Neutrophil (primary cell): ENCODE data around the gene C2CD2.

Experiments used
- H3K27ac ChIP-seq: fragments of 200-600 bp; sonication (generic); 2 replicates; pipeline ENCODE4 v1.5.1; 2016; ENCODE audit warnings: mild to moderate bottlenecking, moderate library complexity
- H3K27me3 ChIP-seq: fragments of 200-600 bp; sonication (generic); 2 replicates; pipeline ENCODE4 v1.6.0; 2016; ENCODE audit warnings: mild to moderate bottlenecking
- H3K36me3 ChIP-seq: fragments of 200-600 bp; sonication (generic); 2 replicates; pipeline ENCODE4 v1.5.1; 2017
- H3K4me1 ChIP-seq, 2 experiments: fragments of 200-600 bp in 1 of 2; sonication (generic) in 1 of 2; 1 replicate in 1 of 2; 2 replicates in 1 of 2; pipeline versions ENCODE4 v1.5.1 to v1.6.1; 2013 to 2016; ENCODE audit warnings: low read depth in 1 of 2, low read length in 1 of 2, mild to moderate bottlenecking in 1 of 2, moderate library complexity in 1 of 2; ENCODE audit not compliant: control insufficient read depth in 1 of 2, insufficient read depth in 1 of 2
- H3K4me3 ChIP-seq, 2 experiments: fragments of 200-600 bp in 1 of 2; sonication (generic) in 1 of 2; 1 replicate in 1 of 2; 2 replicates in 1 of 2; pipeline ENCODE4 v1.5.1; 2013 to 2016; ENCODE audit warnings: low read depth in 1 of 2, low read length in 1 of 2, mild to moderate bottlenecking in 1 of 2, moderate library complexity in 1 of 2
- H3K9me3 ChIP-seq: fragments of 200-600 bp; sonication (generic); 2 replicates; pipeline ENCODE4 v1.5.1; 2016
- CTCF ChIP-seq: fragments of 200-600 bp; sonication (generic); IDR thresholded peaks from 2 replicates; pipeline ENCODE4 v1.5.1; 2016; ENCODE audit warnings: antibody characterized with exemption

Gene C2CD2

DNA sequence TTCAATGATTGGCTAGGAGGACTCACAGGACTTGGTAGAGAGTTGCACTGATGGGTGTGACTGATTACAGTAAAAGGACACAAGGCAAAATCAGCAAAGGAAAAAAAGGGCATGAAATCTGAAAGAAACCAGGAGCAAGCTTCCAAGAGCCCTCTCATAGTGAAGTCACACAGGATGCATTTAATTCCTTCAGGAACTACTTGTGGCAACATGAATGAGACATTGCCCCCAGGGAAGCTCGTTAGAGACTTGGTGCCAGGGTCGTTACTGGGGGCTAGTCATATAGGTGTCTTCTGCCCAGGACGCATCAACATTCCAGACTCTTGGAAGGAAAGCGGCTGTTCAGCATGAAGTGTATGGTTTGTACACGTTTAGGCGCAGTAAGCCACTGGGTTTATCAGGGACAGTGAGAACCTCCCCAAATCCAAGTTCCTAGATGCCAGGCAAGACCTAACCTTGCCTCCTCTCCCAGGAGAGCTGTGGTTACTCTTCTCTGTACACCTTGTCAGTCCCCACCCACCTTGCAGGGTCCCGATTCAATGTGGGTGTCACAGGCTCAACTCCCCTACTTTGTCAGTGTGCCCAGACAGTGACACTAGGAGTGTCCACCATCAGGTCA, 26.0 kb upstream of the C2CD2 start:
- H3K36me3 ChIP-seq: no peaks in the 10 kb centered on the region
- TF ChIP-seq CTCF: no peak
- no peaks in the 10 kb centered on the region for H3K27me3 ChIP-seq
- H3K4me3 ChIP-seq: no peak overlapping the region
- H3K4me1 ChIP-seq: no peaks in the 10 kb centered on the region
- no peaks in the 10 kb centered on the region for H3K9me3 ChIP-seq
- no peak overlapping the region for H3K27ac ChIP-seq

DNA sequence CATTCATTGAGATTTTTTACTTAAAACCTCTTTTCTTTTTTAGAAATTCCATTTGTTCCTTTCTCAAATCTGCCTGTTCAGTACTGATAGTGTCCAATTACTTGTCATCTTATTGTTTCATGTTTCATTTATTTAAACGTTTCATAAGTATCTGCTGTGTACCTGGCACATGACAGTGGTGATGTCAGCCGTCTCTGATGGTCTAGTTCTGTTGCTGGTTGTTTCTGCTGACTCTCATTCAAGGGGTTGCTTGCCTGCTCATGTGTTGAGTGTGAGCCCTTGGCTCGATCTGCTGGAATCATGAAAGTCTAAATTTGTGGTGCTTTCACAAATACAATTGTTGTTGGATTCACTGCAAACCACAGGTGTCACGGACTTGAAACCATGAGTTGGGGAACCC, 25.5 kb upstream of the C2CD2 start:
- Histone ChIP-seq H3K4me1 (no peaks in the 10 kb centered on the region), H3K9me3 (no peaks in the 10 kb centered on the region), H3K27ac (no peak overlapping the region), H3K27me3 (no peaks in the 10 kb centered on the region), H3K36me3 (no peaks in the 10 kb centered on the region), H3K4me3 (no peak overlapping the region)
- TF ChIP-seq CTCF: no peak

DNA sequence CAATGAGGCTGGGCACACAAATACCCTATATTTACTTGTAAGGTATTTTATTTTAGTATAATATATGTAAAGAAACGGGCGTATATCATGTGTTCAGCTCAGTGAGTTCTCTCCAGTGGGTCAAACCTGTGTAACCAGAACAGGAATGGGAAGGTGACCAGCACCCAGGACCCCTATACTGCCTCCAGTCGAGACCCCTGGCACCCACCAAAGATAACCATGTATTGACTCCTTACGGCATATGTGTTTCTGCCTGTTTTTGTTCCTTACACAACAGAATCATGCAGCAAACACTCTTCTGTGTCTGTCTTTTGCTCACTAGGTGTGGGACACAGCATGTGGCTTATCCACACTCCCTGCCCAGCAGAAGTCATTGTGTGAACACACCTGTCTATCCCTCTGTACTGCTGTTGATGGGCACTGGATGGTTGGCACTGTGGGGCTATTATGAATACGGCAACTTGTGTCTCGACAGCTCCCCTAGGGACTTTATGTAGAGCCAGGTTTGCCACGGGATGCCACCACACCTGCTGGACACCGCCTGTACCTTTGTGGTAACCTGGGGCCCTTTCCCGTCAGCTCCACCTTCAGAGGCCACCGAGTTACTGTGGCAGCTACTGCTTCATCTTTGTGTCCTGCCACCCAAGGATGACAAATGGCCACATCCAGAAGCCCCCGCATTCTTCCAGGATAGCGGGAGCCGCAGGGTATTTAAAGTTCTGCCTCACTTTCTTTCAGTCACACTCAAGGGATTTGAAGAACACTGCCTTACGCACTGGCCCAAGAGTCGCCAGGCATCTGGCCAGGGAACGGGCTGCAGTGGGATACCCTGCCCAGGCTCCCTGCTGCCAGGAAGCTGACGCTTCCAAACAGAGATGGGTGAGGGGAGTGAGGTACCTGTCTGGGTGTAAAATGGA, 23.5 kb upstream of the C2CD2 start:
- no peaks in the 10 kb centered on the region for H3K9me3 ChIP-seq
- no peaks in the 10 kb centered on the region for H3K4me1 ChIP-seq
- no peak for TF ChIP-seq CTCF
- H3K4me3 ChIP-seq: no peak overlapping the region
- H3K36me3 ChIP-seq: no peaks in the 10 kb centered on the region
- no peak overlapping the region for H3K27ac ChIP-seq
- H3K27me3 ChIP-seq: no peaks in the 10 kb centered on the region

- Histone ChIP-seq H3K9me3 (no peaks in the 10 kb centered on the region), H3K36me3 (no peaks in the 10 kb centered on the region), H3K27ac (no peak overlapping the region), H3K4me1 (no peaks in the 10 kb centered on the region), H3K27me3 (no peaks in the 10 kb centered on the region), H3K4me3 (no peak overlapping the region)
- no peak for TF ChIP-seq CTCF
These were observed 22.8 kb upstream of the C2CD2 start for GRCh38 chr21:41976611-41977010.

DNA sequence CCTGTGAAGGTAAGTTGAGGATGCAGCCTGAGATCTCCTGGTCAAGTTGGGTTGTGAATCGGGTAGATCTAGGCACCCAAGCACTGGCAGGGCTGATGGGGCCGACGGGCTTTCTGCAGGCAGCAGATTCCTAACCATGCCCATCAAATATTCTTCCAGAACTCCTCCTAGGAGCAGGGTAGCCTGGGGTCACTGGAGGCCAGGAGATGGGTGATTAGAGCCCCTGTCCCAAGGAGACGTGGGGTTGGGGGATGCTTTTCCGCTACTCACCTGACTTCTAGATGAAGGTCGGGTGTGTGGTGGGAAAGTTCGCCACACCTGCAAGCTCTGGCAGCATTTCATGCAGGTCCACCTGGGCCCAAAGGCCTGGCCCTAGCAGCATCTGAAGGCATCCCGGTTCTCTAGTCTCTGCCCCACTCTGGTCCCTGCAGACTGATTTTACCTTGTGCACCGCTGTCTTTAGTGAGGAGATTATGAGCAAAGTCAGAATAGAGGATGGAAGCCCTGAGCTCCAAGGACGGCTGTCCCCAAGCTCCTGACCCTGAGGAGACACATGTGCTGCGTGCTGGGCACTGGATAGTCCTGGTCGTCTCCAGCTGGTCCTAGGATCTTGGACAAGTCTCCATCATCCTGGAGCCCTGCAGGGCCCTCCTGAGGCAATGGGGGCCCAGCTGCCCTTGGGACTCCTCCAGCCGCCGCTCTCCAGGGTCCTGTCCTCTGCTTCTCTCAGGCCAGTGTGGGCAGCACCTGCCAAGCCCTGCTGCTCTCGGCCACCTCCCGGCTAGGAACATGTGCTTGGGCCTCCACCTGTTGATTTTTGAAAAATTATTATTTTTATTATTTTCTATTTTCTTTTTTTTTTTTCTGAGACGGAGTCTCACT, 21.8 kb upstream of the C2CD2 start:
- Histone ChIP-seq H3K9me3 (no peaks in the 10 kb centered on the region), H3K27me3 (no peaks in the 10 kb centered on the region), H3K4me3 (no peak overlapping the region), H3K4me1 (no peaks in the 10 kb centered on the region), H3K27ac (no peak overlapping the region), H3K36me3 (no peaks in the 10 kb centered on the region)
- no peak for TF ChIP-seq CTCF
